ENCODE measurements around the gene DSCAML1. TPM values are rescaled to one million over a fixed set of nuclear protein-coding genes. Genes with fewer than 3 reads are reported as not detected.

The DSCAML1 gene, protein sequence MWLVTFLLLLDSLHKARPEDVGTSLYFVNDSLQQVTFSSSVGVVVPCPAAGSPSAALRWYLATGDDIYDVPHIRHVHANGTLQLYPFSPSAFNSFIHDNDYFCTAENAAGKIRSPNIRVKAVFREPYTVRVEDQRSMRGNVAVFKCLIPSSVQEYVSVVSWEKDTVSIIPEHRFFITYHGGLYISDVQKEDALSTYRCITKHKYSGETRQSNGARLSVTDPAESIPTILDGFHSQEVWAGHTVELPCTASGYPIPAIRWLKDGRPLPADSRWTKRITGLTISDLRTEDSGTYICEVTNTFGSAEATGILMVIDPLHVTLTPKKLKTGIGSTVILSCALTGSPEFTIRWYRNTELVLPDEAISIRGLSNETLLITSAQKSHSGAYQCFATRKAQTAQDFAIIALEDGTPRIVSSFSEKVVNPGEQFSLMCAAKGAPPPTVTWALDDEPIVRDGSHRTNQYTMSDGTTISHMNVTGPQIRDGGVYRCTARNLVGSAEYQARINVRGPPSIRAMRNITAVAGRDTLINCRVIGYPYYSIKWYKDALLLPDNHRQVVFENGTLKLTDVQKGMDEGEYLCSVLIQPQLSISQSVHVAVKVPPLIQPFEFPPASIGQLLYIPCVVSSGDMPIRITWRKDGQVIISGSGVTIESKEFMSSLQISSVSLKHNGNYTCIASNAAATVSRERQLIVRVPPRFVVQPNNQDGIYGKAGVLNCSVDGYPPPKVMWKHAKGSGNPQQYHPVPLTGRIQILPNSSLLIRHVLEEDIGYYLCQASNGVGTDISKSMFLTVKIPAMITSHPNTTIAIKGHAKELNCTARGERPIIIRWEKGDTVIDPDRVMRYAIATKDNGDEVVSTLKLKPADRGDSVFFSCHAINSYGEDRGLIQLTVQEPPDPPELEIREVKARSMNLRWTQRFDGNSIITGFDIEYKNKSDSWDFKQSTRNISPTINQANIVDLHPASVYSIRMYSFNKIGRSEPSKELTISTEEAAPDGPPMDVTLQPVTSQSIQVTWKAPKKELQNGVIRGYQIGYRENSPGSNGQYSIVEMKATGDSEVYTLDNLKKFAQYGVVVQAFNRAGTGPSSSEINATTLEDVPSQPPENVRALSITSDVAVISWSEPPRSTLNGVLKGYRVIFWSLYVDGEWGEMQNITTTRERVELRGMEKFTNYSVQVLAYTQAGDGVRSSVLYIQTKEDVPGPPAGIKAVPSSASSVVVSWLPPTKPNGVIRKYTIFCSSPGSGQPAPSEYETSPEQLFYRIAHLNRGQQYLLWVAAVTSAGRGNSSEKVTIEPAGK (N-terminal part only)
- 0.04 TPM for polyA plus RNA-seq (2012; ENCODE audit: low read depth, missing spikeins)

DNA sequence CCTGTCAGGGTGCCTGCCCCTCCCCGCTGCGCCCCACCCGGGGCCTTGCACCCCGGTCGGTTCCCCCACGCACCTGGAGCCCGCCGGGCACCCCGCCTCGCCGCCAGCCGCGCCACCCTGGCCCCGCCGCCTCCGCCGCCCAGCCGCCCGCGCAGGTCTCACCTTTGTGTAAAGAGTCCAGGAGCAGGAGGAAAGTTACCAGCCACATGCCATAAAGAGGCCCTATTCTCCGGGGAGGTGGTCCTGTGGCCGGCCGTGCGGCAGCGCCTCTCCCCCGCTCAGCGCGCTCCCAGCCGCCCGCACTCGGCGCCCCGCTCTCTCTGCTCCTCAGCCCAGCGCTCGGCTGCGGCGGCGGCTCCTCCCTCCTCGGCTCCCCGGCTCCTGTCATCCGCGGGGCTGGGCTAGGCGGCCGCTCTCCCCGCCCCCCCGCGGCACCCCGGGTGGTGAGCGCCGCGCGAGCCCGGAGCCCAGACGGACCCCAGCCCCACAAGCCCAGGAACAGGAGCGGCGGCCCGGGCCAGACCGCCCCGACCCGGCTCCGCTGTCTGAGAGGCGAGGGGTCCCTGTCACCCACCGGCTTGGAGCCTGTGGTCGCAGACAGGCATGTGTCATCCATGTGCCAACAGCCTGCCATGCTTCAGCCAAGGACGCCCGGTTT is at the start of gene DSCAML1:
DSCAML1 (minus strand) TSS at position 345 of the 658 bp plus-strand sequence; CDS start at position 208, 137 bp downstream.
- no peak for TF ChIP-seq POLR2AphosphoS5 (IDR thresholded peaks at IDR 0.05; ENCODE audit: low read depth, low read length)
- no peak for TF ChIP-seq PAX5 (IDR thresholded peaks at IDR 0.05; ENCODE audit: insufficient read depth, low read length, severe bottlenecking)
- TF ChIP-seq TAF1 (IDR thresholded peaks at IDR 0.05; ENCODE audit: low read depth, low read length) = no peak
- no peak for TF ChIP-seq POU2F2 (IDR thresholded peaks at IDR 0.05; ENCODE audit: low read depth, low read length)
- no peak for TF ChIP-seq SPI1 (IDR thresholded peaks at IDR 0.05; ENCODE audit: low read depth, low read length)
- TF ChIP-seq POLR2A (IDR thresholded peaks at IDR 0.05; ENCODE audit: low read depth, low read length) = no peak
- DNase-seq (ENCODE audit: insufficient read length, low spot score) = no peak
- no peak for FAIRE-seq

DNA sequence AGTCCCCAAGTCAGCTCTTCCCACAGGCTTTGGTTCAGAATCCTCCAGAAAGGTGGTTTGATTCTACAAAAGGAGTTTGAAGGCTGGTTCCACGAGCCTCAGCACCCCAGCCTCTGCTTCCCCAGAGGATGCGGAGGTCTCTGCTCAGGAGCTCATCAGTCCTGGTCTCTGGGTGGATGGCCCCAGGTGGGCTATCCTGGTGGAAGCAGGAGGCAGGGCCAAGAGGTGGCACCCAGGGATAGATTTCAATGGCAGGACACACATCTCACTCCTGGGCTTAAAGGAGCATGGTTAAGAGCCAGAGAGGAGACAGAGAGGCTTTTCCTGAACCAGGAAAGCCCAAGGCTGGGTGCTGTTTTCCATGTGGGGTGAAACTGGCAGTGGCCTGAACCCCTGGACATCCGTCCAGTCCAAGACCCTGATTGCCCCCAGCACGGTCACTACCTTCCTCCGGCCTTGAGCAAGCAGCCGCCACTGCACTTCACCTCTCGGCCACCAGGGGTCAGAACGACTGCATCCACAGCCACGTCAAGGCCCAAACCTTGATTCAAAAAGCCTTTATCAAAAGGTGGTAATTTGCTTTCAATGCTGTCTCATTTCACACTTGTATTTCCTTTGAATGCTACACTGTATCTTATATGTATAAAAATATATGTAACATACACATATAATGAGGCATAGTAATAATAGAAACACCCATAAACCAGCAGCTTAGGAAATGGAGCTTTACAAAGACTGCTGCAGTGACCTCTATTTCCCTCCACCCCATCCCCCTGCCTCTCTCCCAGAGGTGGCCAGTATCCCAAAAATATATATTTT is 46.9 kb upstream of the DSCAML1 start:
- TF ChIP-seq SPI1 (IDR thresholded peaks at IDR 0.05; ENCODE audit: low read depth, low read length) = no peak
- TF ChIP-seq POLR2A (IDR thresholded peaks at IDR 0.05; ENCODE audit: low read depth, low read length) = no peak
- TF ChIP-seq POU2F2 (IDR thresholded peaks at IDR 0.05; ENCODE audit: low read depth, low read length) = no peak
- no peak for TF ChIP-seq POLR2AphosphoS5 (IDR thresholded peaks at IDR 0.05; ENCODE audit: low read depth, low read length)
- no peak for TF ChIP-seq PAX5 (IDR thresholded peaks at IDR 0.05; ENCODE audit: insufficient read depth, low read length, severe bottlenecking)
- no peak for TF ChIP-seq TAF1 (IDR thresholded peaks at IDR 0.05; ENCODE audit: low read depth, low read length)
- FAIRE-seq = peak; percentile 96
- no peak for DNase-seq (ENCODE audit: insufficient read length, low spot score)

DNA sequence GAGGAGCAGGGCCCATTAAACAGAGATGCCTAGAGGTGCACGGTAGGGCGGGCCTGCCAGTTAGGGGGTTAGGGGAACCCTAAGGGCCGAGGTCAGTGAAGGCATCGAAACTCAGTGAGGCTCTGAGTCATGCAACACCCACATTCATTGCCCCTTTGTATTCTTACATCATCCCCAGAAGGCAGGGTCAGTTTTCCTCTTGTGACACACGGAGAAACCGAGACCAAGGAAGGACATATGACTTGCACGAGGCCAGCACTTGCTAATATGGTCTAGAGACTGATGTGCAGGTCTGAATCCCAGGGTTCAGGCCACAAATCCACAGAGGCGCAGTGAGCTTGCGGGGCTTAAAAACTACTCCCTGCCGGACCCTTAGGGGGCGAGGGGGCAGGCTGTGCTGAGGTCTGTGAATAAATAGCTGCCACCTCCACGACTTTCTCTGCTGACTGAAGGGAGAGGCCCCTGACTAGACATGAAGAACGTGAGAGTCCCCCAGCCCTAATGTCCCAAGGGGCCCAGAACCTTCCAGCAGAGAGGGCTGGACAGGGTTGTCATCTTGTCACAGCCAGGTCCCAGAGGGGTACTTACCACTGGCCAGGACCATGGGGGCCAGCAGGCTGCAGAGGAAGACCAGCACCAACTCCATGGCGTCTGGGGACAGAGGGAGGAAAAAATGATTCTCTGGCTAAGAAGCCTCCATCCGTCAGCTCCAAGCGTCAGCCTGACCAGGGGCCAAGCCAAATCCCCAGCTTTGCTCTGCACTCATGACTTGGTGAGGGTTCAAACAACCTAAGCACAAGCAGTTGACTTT is 45.3 kb upstream of the DSCAML1 start:
- no peak for DNase-seq (ENCODE audit: insufficient read length, low spot score)
- FAIRE-seq = no peak
- TF ChIP-seq PAX5 (IDR thresholded peaks at IDR 0.05; ENCODE audit: insufficient read depth, low read length, severe bottlenecking) (no peak), POLR2AphosphoS5 (IDR thresholded peaks at IDR 0.05; ENCODE audit: low read depth, low read length) (no peak), TAF1 (IDR thresholded peaks at IDR 0.05; ENCODE audit: low read depth, low read length) (no peak), POLR2A (IDR thresholded peaks at IDR 0.05; ENCODE audit: low read depth, low read length) (no peak), SPI1 (IDR thresholded peaks at IDR 0.05; ENCODE audit: low read depth, low read length) (no peak), POU2F2 (IDR thresholded peaks at IDR 0.05; ENCODE audit: low read depth, low read length) (no peak)

DNA sequence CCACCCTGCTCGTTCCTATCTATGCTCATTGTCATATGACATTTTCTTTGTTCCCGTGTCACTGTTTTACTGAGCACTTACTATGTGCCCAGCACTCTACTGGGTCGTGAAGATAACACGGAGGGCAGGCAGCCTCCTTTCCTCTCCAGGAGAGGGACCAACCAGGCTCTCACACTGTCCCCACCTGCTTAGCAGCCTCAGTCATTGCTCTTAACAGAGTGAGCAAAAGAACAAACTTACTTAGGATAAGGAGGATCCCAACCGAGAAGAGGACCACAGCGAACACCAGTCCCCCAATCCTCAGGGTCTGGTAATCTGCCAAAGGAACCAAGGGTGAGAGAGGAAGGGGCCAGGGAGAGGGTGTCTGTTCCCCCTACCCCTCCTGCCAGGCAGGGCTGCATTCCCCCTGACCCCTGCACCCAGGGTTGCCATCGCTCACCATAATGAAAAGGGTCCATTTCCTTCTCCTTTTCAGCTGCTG is 44.6 kb upstream of the DSCAML1 start:
- DNase-seq (ENCODE audit: insufficient read length, low spot score) (no peak), FAIRE-seq (no peak)
- TF ChIP-seq POLR2AphosphoS5 (IDR thresholded peaks at IDR 0.05; ENCODE audit: low read depth, low read length) (no peak), POLR2A (IDR thresholded peaks at IDR 0.05; ENCODE audit: low read depth, low read length) (no peak), SPI1 (IDR thresholded peaks at IDR 0.05; ENCODE audit: low read depth, low read length) (no peak), POU2F2 (IDR thresholded peaks at IDR 0.05; ENCODE audit: low read depth, low read length) (no peak), PAX5 (IDR thresholded peaks at IDR 0.05; ENCODE audit: insufficient read depth, low read length, severe bottlenecking) (no peak), TAF1 (IDR thresholded peaks at IDR 0.05; ENCODE audit: low read depth, low read length) (no peak)

DNA sequence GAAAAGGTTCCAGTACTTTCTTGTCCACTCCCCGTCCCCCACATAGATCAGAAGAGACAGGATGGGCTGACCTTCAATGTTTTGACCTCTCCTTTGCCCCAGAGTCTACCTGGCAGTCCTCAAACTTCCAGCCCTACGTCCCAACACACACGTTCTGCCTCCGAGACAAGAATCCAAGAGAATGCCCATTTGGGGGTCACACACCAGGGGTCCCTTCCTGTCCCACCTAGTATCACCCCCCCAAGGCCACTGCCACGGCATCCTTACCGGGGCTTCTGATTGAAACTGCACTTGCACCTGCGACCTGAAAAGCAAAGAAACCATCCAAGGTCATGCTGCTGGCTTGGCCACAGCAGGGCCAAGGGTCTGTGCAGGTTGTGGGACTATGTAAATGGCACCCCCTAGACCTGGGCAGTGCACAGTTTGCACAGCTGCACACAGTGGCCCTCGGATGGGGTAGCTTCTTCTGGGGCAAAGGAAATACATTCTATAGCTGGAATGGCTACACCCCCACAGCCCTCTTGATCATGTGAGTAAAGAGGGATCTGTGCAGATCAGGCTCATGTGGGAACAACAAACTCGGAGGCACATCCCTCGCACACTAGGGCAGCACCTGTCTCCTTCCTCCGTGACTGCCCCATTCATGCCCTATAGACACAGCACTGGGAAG is 44.0 kb upstream of the DSCAML1 start:
- DNase-seq (ENCODE audit: insufficient read length, low spot score) = no peak
- TF ChIP-seq PAX5 (IDR thresholded peaks at IDR 0.05; ENCODE audit: insufficient read depth, low read length, severe bottlenecking) = no peak
- TF ChIP-seq TAF1 (IDR thresholded peaks at IDR 0.05; ENCODE audit: low read depth, low read length) = no peak
- no peak for TF ChIP-seq POLR2A (IDR thresholded peaks at IDR 0.05; ENCODE audit: low read depth, low read length)
- TF ChIP-seq POLR2AphosphoS5 (IDR thresholded peaks at IDR 0.05; ENCODE audit: low read depth, low read length) = no peak
- TF ChIP-seq SPI1 (IDR thresholded peaks at IDR 0.05; ENCODE audit: low read depth, low read length) = no peak
- TF ChIP-seq POU2F2 (IDR thresholded peaks at IDR 0.05; ENCODE audit: low read depth, low read length) = no peak
- no peak for FAIRE-seq

DNA sequence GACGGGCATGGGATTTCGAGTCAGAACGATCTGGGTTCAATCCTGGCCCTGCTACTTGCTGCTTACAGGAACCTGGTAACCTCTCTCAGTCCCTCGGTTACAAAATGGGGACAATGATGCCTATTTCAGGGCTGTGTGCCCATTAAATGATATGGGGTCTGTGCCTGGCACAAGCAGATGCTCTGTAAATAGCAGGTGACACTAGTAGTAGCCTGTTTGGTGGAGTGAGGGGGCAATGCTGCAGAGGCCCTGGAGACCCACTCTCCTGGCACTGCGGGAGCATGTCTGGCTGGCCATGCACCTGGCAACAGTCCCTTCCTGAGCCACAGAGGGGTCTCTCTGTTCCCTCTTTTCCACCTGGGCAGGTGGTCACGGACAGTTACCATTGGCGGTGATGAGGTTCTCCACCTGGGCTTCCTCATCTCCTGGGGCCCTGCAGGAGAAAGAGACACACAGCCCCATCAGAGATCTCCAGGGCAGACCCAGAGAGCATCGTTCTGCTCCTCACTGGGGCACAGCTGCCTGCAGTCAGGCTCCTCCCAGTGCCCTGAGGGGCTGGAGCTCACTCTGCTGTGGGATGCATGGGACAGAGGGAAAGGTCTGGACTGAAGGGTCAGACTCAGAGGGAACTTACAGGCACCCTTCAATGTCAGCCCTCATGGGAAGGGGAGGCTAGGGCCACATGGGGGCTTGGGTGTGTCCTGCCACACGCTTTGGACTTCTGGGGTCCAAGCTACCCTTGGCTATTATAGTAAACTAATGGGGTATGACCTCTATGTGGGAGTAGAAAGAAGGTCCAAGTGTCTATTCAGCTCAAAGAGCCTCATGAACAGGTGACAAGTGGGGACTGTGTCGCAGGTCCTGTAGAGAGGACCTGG is 43.2 kb upstream of the DSCAML1 start:
- FAIRE-seq = no peak
- no peak for DNase-seq (ENCODE audit: insufficient read length, low spot score)
- TF ChIP-seq TAF1 (IDR thresholded peaks at IDR 0.05; ENCODE audit: low read depth, low read length) (no peak), POU2F2 (IDR thresholded peaks at IDR 0.05; ENCODE audit: low read depth, low read length) (no peak), POLR2AphosphoS5 (IDR thresholded peaks at IDR 0.05; ENCODE audit: low read depth, low read length) (no peak), POLR2A (IDR thresholded peaks at IDR 0.05; ENCODE audit: low read depth, low read length) (no peak), SPI1 (IDR thresholded peaks at IDR 0.05; ENCODE audit: low read depth, low read length) (no peak), PAX5 (IDR thresholded peaks at IDR 0.05; ENCODE audit: insufficient read depth, low read length, severe bottlenecking) (no peak)

All from GM12891 (cell line).